Middle frontal gyrus (tissue), 1 donor: ENCODE data around the gene TECPR1.

Experiments used
- DNase-seq: peaks from one replicate; pipeline ENCODE4 v3.0.0-alpha.2; 2015; ENCODE audit warnings: low spot score; ENCODE audit errors: extremely low spot score

TECPR1 gene

DNA sequence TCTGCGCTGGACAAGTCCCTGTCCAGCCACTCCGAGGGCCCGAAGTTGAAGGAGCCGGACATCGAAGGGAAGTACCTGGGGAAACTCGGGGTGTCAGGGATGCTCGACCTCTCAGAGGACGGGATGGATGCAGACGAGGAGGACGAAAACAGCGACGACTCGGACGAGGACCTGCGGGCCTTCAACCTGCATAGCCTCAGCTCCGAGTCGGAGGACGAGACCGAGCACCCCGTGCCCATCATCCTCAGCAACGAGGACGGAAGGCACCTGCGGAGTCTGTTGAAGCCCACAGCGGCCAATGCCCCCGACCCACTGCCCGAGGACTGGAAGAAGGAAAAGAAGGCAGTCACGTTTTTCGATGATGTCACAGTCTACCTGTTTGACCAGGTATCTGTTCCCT, 57.8 kb downstream of the TECPR1 start:
- no peak for DNase-seq

DNA sequence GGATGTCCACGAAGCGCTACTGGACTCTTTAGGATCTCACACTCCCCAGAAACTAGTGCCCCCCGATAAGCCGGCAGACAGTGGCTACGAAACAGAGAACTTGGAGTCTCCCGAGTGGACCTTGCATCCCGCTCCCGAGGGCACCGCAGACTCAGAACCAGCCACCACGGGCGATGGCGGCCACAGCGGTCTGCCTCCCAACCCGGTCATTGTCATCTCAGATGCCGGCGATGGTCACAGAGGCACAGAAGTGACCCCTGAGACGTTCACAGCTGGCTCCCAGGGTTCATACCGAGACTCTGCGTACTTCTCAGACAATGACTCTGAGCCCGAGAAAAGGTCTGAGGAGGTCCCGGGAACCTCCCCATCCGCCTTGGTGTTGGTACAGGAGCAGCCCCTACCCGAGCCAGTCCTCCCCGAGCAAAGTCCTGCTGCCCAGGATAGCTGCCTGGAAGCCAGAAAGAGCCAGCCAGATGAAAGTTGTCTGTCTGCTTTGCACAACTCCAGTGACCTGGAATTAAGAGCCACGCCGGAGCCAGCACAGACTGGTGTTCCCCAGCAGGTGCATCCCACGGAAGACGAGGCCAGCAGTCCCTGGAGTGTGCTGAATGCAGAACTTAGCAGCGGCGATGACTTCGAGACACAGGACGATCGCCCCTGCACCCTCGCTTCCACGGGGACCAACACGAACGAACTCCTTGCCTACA, 58.4 kb downstream of the TECPR1 start:
- no peak for DNase-seq

DNA sequence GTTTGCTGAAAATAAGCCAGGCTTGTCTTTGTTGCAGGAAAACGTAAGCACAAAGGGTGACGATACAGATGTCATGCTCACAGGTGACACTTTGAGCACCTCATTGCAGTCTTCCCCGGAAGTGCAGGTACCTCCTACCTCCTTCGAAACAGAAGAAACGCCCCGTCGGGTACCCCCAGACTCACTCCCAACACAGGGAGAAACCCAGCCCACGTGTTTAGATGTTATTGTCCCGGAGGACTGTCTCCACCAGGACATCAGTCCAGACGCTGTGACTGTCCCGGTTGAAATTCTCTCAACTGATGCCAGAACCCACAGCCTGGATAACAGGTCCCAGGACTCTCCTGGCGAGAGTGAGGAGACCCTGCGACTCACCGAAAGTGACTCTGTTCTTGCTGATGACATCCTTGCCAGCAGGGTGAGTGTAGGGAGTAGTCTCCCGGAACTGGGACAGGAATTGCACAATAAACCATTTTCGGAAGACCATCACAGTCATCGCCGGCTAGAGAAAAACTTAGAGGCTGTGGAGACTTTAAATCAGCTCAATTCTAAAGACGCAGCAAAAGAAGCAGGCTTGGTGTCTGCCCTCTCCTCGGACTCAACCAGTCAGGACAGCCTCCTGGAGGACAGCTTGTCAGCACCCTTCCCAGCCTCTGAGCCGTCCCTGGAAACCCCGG, 59.1 kb downstream of the TECPR1 start:
- no peak for DNase-seq

DNA sequence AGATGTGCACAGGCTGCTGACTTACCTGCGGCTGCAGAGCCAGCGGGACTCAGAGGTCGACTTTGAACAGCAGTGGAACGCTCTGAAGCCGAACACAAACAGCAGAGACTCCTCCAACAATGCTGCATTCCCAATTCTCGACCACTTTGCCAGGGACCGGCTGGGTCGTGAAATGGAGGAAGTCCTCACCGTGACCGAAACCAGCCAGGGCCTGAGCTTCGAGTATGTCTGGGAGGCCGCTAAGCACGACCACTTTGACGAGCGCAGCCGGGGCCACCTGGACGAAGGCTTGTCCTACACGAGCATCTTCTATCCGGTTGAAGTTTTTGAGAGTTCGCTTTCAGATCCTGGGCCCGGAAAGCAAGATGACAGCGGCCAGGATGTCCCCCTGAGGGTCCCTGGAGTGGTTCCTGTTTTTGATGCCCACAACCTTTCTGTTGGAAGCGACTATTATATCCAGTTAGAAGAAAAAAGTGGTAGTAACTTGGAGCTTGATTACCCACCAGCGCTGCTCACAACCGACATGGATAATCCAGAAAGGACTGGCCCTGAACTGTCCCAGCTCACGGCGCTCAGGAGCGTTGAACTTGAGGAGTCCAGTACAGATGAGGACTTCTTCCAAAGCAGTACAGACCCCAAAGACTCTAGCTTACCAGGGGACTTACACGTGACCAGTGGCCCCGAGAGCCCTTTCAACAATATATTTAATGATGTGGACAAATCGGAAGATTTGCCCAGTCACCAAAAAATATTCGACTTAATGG, 60.2 kb downstream of the TECPR1 start:
- DNase-seq, result no peak

DNA sequence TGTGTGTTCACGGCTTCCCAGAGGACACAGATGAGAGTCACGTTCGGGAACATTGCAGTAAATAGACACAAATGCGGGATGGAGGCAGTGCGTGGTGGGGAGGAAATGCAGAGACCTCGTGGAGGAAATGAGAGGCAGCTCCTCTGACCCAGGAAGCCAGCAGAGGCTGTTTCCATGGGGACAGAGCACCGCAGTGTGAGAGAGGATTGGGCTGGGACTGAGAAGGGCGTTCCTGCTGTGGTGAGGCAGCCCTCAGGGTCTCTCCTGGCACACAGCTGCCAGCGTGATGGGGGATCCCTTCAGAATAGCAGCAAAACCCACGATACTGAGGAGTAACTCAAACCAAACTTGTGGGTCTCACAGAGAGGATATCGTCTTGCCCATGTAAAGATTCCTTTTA, 62.5 kb downstream of the TECPR1 start:
- no peak for DNase-seq

DNA sequence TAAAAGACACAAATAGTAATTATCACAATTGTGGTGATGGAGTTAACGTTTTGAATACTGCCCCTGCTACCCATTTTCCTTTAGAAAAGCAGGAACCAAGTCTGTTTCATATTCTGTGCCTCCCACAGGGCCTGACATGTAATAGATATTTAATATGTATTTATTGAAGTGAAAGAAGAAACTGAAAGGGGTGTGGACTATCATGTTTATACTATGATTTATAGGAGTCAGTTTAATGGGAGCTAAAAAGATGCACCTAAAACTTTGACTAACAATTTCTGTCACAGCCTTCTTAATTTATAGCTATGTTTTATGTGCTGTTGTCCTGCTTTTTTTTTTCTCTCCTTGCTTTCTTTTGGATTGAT, 64.9 kb downstream of the TECPR1 start:
- no peak for DNase-seq

DNA sequence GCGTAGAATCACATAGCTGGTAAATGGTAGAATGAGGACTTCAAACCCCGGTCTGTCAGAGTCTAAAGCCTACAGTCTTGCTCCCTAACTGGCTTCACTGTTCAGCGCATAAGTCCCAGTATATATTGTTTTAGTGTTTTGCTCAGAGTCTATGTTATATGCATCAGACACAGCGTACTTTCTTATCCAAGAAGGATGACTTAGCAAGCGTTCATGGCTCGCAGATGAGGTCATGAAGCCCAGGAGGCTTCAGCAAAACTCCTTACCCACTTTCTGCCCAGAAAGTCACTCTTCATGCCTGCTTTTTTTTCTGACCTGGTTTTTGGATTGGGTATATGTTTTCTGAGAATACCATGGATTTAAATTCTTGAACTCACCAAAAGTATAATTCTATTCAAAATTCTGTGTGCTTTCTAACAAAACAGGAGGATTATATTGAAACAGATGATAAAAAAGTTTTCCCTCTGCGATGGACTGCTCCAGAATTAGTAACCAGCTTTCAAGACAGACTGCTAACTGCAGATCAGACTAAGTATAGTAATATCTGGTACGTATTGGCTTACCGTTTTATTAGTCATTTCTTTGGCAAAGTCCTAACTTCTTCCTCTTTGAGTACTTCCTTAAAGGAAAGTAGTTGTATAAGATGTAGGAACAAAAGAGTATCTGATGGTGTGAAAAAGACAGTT, 65.4 kb downstream of the TECPR1 start:
- no peak for DNase-seq

DNA sequence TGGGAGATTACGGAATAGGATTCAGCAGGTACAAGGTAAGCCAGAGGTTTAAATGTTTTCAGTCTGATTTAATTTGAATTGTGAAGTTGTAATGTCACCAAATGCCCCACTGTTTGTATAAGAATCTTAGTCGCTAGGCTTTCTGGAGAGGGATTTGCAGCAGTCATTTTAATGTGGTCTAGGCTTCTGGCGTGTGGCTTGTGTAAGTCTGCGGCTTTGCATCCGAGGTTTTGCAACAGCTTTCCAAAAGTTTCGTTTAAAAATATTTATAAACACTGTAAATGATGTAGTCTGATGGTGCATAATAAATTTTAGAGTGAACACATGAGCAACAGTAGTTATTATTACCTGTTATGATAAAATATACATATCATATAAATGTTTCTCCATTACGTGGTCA, 66.9 kb downstream of the TECPR1 start:
- DNase-seq, result no peak

DNA sequence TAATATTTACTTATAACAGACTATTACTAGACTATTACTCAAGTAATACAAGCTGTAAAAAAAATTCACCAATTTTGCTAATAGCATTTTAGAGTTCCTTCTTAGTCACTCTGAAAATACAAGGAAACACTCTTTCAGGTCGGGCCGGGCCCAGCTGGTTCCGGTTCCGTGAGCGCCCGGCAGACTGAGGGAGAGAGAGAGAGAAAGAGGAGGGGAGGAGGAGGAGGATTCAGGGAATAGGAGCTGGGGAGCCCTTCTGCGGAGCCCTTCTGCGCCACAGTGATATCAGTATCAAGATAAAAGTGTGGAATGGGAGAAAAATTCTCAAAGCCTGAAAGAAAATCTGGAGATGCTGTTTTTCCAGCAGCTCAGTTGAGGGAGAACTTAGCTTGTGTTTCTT, 71.3 kb downstream of the TECPR1 start:
- DNase-seq, result no peak

DNA sequence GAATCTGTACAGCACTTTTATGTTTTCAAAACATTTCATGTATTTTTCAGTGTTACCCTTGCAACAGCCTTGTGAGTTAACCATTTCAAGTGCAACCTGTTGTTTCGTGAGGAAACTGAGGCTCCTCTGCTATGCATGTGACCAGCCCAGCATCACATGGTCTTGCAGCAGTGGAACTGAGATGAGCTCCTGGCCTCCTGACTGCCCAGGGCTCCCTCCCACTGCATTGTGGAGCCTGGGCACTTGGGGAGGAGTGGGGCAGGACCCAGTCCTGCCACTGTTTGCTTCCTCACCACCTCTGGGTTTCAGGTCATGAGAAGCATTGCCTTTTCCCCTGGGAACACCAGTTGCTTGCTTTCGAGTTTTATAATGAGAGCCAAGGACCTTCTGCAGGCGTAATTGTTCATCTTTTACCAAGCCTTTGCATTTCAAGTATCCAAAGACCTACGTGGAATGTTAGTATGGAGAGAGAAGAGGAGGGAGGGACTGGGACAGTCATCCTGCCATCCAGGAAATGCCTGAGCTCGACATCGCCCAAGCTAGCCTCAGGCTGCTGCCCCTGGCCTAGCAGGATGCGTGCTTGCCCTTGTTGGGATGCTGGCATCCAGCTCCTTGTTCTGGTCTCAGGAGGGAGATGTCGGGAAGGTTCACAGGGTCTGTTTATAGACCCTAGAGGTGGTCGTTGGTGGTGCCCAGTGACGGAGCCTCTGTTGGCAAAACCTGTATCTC, 73.1 kb downstream of the TECPR1 start:
- DNase-seq, result no peak

DNA sequence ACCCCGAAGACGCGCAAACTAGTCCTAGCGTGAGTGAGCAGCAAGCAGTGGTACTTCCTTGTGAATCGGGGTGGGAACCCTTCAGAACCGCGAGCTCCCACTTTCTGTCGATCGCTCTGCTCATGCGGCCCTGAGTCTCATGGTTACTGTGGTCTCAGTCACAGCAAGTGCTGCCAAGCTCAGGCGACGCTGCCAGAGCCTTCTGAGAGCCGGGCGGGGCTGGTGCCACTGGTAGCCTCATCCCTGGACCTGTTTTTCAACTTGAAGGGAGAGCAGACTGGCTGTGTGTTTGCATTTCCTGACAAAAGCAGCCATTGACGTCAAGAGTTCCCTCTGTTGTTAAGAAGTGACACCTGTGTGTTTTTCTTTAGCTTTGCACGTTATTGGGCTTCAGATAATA, 73.7 kb downstream of the TECPR1 start:
- DNase-seq, result no peak

DNA sequence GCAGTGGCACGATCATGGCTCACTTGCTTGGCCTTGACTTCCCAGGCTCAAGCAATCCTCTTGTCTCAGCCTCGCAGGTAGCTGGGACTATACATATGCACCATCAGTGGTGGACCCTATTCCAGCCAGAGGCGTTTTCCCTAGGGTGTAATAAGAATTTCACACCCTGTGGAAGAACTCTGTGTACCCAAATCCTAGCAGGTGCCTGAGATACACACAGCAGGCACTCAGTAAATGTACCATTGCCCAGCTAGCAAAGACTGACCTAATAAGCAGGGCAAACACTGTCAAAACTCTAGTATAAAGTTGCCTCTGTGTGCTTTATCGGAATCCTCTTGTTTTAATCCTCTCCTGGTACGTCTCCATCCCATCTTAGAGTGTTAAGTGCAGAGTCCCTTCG, 74.5 kb downstream of the TECPR1 start:
- no peak for DNase-seq

DNA sequence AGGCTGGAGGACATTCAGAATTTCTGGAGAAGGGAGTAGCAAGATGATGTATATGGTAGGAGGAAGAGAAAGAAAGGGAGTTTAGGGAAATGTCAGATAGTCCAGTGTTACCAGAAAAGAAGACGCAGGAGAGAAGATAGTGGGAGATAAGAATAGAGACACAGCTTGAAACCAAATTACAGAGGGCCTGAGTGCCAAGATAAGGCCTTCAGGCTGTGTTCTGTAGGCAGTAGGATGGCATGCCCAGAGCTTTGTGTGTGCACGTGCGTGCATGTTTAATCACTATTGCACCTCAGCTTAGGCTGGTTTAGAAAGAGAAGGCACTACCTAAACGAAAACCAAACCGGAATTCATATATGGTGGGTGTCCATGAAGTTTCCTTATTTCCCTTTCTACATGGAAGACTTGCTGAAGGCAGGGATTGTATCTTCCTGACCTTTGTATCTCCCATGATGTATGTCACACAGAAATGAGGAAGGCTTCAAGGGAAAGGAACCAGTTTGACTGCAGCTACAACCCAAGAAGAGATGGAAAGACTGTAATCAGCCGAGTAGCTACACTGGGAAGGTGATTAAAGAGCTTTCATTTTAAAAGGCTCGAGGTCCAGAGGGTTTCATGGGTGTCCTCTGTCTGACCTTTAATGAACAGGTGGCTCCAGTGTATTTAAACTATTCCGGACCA, 76.6 kb downstream of the TECPR1 start:
- no peak for DNase-seq

DNA sequence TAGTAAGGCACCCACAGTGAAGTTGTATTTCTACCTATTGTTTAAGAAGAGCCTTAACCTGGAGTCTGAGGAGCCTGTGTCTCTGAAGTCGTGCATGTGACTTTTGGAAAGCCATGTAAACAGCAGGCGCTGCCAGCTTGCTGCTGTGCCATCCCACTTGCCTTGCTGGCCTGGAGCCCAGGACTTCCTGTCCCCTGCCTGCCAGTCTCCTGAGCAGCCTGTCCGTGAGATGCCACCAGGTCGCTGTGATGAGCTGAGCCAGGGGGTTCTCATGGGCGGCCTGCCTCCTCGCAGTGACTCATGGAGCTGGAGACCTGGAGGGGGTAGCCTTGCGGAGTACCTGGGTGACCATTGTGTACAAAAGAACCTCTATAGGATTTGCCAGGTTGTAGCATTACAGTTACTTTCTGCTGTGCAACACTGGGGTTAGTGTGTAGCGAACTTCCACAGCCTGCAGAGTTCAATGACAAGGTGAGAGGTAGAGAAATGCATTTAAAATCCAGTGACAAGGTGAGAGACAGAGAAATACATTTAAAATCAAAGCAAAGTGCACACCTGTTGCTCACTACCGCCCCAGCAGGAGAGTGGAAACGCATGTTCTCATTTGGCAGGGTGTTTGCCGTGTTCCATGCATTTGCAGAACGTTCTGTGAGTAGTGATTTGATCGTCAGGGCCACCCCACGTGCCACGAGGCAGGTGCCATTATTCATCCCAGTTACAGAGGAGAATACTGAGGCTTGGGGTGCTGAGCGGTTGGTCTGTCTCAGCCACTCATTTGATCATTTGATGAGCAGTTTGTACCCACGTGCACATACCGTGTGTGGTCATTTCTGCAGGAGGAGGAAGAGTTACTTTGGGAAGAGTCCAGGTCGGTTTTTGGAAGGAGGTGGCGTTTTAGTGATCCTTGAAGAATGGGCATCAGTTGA, 77.4 kb downstream of the TECPR1 start:
- no peak for DNase-seq

DNA sequence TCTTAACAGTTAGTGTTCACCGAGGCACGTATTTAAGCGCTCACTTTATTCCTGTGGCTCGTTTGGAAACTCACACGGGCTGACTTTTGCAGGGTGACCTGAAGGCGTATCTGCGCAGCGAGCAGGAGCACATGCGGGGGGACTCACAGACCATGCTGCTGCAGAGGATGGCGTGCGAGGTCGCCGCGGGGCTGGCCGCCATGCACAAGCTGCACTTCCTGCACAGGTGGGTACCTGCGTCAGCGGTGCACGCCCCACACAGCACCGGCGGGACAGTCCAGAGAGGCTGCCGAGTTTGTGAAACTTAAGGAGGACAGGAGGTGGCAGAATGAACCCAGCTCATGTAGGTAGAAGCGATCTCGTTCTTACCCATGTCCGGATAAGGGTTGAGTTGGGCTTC, 80.6 kb downstream of the TECPR1 start:
- DNase-seq, result no peak

DNA sequence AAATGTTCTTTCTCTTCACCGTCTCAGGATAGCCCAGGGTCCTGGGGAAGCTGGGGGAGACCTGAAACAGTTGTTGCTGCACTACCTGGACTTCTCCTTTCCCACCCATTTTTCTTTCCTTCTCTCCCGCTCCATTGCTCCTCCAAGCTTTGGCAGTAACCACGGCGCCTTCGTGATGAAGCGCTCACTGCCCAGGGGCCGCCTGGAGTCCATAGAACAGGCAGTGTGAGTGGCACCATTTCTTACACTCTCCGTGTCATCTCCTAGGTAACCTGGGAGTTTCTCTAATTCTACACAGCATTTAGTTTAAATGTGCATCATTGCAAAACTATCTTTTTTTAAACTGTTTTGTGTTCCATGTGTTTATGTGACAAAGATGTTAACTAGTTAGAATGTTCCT, 81.1 kb downstream of the TECPR1 start:
- DNase-seq, result no peak

DNA sequence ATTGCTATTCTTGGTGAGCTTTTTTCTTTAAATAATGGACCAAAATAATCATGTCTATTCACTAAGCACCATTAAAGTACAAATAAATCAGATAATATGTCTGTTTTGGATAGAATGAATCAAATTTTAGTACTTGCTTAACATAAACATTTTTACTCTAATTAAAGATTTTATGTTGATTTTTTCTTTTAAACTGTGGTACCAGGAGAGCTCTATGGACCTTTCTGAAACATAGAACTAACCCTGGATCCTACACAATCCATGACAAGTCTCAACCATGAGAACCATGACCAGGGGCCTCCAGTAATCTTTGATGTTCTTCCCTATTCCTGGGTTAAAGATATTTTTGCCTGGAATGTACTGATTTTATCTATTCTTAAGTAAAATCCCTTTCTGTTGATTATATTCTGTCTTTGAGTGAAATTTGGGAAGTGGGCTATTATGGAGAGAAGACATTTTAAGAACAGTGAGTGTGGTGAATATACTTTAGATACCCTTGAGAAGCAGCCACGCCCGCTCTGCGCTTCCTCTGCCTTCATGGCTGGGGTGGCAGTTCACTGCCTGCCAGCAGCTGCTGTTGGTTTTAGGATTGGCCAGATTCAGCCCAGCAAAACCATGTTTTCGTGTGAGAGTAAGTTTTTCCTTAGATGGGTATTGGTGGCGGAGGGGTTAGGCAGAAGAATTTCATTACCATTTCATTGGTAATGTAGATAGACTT, 83.0 kb downstream of the TECPR1 start:
- no peak for DNase-seq

DNA sequence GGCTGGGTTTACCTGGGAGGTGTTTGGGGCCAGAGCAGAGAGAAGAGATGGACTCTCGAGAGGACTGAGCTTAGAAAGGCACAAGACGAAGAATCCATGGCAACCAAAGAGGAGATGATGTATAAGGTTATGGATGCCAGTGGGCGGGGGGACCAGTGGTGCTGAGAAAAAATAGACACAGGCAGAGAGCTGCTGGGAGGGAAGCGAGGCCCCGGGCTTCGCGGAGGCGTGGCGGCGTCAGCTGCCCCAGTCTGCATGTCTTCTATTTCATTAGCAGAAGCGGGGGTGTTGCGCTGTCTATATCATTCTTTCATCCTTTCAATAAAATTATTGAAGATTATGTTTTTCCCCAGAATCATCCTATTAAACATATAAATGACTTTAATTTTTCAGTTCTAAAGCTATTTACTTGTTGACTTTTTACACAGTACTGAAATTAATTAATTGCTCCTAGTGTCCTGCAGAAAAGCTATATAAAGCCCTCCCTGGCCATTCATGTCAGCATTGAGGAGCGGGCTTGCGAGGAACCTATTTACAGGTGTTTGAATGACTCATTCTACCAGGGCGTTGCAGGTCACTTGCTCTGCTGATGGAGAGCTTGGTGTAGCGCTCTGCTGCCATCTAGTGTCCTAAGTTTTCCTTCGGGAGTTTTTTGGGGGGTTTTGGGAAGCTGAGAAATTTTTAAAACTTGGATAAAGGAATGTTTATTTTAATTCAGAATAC, 83.7 kb downstream of the TECPR1 start:
- no peak for DNase-seq
